Measurements from ENCODE around the gene THAP4.

DNA sequence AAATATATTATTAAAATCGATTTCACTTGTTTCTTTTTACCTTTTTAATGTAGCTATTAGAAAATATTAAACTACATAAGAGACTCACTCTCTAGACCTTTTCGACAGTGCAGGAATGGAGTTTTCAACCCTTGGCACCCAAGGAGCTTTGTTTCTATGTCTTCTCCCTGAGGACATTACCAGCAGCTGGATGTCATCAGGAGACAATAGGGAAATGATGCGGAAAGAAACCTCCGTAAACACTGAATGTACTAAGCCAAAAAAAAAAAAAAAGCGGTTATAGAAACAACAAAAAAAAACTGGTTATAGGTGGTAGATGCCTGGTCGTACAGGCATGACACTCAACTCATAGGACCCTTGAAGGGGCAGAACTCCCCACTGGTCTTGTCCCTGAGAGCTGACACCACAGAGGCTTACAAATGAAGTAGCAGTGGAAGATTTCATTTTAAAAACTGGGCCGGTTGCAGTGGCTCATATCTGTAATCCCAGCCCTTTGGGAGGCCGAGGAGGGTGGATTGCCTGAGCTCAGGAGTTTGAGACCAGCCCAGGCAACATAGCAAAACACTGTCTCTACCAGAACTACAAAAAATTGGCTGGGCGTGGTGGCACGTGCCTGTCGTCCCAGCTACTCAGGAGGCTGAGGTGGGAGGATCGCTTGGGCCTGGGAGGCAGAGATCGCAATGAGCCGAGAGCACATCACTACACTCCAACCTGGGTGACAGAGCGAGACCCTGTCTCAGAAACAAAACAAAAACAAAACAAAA lies 23.8 kb downstream of the THAP4 start:
- TF ChIP-seq EZH2 (IDR thresholded peaks at IDR 0.05) = no peak
- no peak for TF ChIP-seq POLR2AphosphoS5 (IDR thresholded peaks at IDR 0.05; ENCODE audit: borderline replicate concordance, low read depth, low read length)
- no peak for TF ChIP-seq FOXP2 (optimal IDR thresholded peaks at IDR 0.05; ENCODE audit: control extremely low read depth, extremely low read length, insufficient read depth)

Measured in SK-N-MC (cell line).